Measurements from ENCODE around the gene SCN2A.

GRCh38 chr2:165289069-165289468, 49.9 kb downstream of the SCN2A start:
- TF ChIP-seq CTCF (IDR thresholded peaks at IDR 0.05) (no peak), POLR2A (IDR thresholded peaks at IDR 0.05) (no peak)
